Keratinocyte (primary cell): ENCODE data around the gene ZDHHC20.

Experiments
- CTCF ChIP-seq, 3 experiments: IDR thresholded peaks in 1 of 3; conservative IDR thresholded peaks in 1 of 3; optimal IDR thresholded peaks in 1 of 3; 2 replicates in 2 of 3; 3 replicates in 1 of 3; pipeline versions ENCODE3 to v1.5.1; 2011; ENCODE audit warnings: low read length in 3 of 3, mild to moderate bottlenecking in 3 of 3, moderate library complexity in 2 of 3, control low read depth in 1 of 3, inconsistent platforms in 1 of 3; ENCODE audit not compliant: insufficient read depth in 2 of 3; ENCODE audit errors: extremely low read depth in 1 of 3
- EZH2 ChIP-seq: IDR thresholded peaks from one replicate; pipeline ENCODE4 v1.6.1; 2012; ENCODE audit warnings: inconsistent platforms, mild to moderate bottlenecking, low read length, moderate library complexity

- TF ChIP-seq CTCF (optimal IDR thresholded peaks at IDR 0.05 in 1 of 3, IDR thresholded peaks at IDR 0.05 in 1 of 3, conservative IDR thresholded peaks at IDR 0.05 in 1 of 3; ENCODE audit: extremely low read depth in 1 of 3, insufficient read depth in 2 of 3, low read length in 3 of 3) (no peak), EZH2 (no peak)
Observed at GRCh38 chr13:21483748-21484147, 24.6 kb upstream of the ZDHHC20 start.
